ENCODE data around the gene SLC24A1.

DNA sequence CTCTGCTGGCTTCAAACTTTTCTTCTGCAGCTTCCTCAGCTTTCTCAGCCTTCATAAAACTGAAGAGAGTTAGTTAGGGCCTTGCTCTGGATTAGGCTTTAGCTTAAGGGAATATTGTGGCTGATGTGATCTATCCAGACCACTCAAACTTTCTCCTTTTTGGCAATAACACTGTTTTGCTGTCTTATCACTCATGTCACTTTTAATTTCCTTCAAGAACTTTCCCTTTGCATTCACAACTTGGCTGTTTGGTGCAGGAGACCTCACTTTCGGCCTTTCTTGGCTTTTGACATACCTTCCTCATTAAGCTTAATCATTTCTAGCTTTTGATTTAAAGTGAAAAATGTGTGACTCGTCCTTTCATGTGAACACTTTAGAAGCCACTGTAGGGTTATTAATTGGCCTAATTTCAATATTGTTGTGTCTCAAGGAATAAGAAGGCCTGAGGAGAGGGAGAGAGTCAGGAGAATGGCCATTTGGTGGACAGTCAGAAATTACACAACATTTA is 60.7 kb downstream of the SLC24A1 start:
- TF ChIP-seq, protein P1, sequence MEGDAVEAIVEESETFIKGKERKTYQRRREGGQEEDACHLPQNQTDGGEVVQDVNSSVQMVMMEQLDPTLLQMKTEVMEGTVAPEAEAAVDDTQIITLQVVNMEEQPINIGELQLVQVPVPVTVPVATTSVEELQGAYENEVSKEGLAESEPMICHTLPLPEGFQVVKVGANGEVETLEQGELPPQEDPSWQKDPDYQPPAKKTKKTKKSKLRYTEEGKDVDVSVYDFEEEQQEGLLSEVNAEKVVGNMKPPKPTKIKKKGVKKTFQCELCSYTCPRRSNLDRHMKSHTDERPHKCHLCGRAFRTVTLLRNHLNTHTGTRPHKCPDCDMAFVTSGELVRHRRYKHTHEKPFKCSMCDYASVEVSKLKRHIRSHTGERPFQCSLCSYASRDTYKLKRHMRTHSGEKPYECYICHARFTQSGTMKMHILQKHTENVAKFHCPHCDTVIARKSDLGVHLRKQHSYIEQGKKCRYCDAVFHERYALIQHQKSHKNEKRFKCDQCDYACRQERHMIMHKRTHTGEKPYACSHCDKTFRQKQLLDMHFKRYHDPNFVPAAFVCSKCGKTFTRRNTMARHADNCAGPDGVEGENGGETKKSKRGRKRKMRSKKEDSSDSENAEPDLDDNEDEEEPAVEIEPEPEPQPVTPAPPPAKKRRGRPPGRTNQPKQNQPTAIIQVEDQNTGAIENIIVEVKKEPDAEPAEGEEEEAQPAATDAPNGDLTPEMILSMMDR (IDR thresholded peaks at IDR 0.05): no peak
- no peak for TF ChIP-seq POLR2A (IDR thresholded peaks at IDR 0.05)
